Body of pancreas (tissue), 4 donors: ENCODE results near the gene ANKRD28. TPM values are rescaled to one million over a fixed set of nuclear protein-coding genes. Genes with fewer than 3 reads are reported as not detected.
A peak's percentile ranks its signal among the peaks of the same experiment; 100 is the strongest.

Source experiments
- ATAC-seq: fragments of 150-250 bp; one replicate; pipeline ENCODE4 v1.9.1; 2016
- DNase-seq, 4 donors: peaks; one replicate each; pipeline ENCODE4 v3.0.0-alpha.2; 2019
- H3K27ac ChIP-seq, 4 donors: fragments of 200-600 bp; sonication (generic); 1 replicate in 3 of 4; 2 replicates in 1 of 4; pipeline versions ENCODE4 v1.5.1 to v1.6.1; 2016 to 2019; ENCODE audit warnings: mild to moderate bottlenecking in 1 of 4, mixed read lengths in 1 of 4, moderate library complexity in 1 of 4
- H3K27me3 ChIP-seq, 2 donors: fragments of 200-600 bp; sonication (generic); one replicate each; pipeline ENCODE4 v1.6.0; 2016; ENCODE audit warnings: mild to moderate bottlenecking in 1 of 2
- H3K36me3 ChIP-seq, 2 donors: fragments of 200-600 bp; sonication (generic); replicated peaks in 1 of 2; 2 replicates each; pipeline ENCODE4 v1.5.1; 2016; ENCODE audit warnings: low read depth in 2 of 2; ENCODE audit not compliant: insufficient read depth in 1 of 2
- H3K4me1 ChIP-seq: fragments of 200-600 bp; sonication (generic); one replicate; pipeline ENCODE4 v1.6.0; 2016
- H3K4me3 ChIP-seq, 2 donors: fragments of 200-600 bp; sonication (generic); 1 replicate in 1 of 2; 2 replicates in 1 of 2; pipeline ENCODE4 v1.5.1; 2016 to 2019
- H3K9me3 ChIP-seq, 3 donors: fragments of 200-600 bp; sonication (generic); 1 replicate in 2 of 3; 2 replicates in 1 of 3; pipeline ENCODE4 v1.5.1; 2016
- POLR2A ChIP-seq, 3 donors: fragments of 450-650 bp; IDR thresholded peaks; one replicate each; pipeline ENCODE4 v1.6.1; 2016; ENCODE audit warnings: antibody characterized with exemption in 3 of 3, mild to moderate bottlenecking in 2 of 3
- WGBS, 2 donors: methylation state at CpG; one replicate each; pipeline ENCODE4 v1.1.5; 2017; 5-methylcytosine and 5-hydroxymethylcytosine counted together
- intact Hi-C: fragments of 100-400 bp; cut with DNase I; formaldehyde crosslinking; loops from one replicate; pipeline ENCODE4 v1.15.1; 2023
- total RNA-seq, 2 donors: library from RNA; depleted of rRNA; stranded (reverse); fragments of >200 nt; gene quantifications; one replicate each; pipeline ENCODE4 v1.1.0, GENCODE V29; 2016
- TF ChIP-seq, protein P1 (sequence below), 7 experiments: fragments of 450-650 bp in 4 of 7; fragments of 200-600 bp in 3 of 7; sonication (generic) in 3 of 7; IDR thresholded peaks; one replicate each; pipeline ENCODE4 v1.5.1; 2016 to 2019; ENCODE audit warnings: antibody characterized with exemption in 7 of 7

ANKRD28 gene
- total RNA-seq, 2 donors from 2014 or later = 26.7 to 37.1 TPM

DNA sequence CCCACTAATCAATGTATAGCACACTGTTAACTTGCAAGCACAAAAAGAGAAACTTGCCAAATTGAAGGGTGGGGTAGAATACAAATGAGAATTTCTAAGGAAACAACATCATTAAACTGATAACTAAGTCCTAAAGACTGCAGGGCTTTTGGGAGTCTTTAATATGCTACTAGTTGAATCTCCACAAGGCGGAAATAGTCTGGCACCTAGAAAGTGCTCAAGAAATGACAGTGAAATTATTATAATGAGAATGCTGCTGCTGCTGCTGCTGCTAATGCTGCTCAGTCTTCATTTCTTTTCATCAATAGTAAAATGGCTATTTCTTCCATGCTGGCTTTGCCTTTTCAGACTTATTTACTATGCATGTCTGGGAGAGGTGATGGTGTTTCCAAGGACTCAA is 104.4 kb downstream of the ANKRD28 start:
- TF ChIP-seq, protein P1, sequence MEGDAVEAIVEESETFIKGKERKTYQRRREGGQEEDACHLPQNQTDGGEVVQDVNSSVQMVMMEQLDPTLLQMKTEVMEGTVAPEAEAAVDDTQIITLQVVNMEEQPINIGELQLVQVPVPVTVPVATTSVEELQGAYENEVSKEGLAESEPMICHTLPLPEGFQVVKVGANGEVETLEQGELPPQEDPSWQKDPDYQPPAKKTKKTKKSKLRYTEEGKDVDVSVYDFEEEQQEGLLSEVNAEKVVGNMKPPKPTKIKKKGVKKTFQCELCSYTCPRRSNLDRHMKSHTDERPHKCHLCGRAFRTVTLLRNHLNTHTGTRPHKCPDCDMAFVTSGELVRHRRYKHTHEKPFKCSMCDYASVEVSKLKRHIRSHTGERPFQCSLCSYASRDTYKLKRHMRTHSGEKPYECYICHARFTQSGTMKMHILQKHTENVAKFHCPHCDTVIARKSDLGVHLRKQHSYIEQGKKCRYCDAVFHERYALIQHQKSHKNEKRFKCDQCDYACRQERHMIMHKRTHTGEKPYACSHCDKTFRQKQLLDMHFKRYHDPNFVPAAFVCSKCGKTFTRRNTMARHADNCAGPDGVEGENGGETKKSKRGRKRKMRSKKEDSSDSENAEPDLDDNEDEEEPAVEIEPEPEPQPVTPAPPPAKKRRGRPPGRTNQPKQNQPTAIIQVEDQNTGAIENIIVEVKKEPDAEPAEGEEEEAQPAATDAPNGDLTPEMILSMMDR (IDR thresholded peaks at IDR 0.05) = peak in 1 of 7 experiments; percentile 5
- no peak for TF ChIP-seq POLR2A (IDR thresholded peaks at IDR 0.05)
- DNase-seq (no peak), ATAC-seq (no peak)
- H3K27me3 ChIP-seq = no peaks in the 10 kb centered on the region
- no peak overlapping the region for H3K4me3 ChIP-seq
- H3K9me3 ChIP-seq = no peaks in the 10 kb centered on the region
- no peaks in the 10 kb centered on the region for H3K4me1 ChIP-seq
- no peak overlapping the region for H3K27ac ChIP-seq
- intact Hi-C loops = no loop called here
- 5 to 69% methylated on average over 1 of the region's 1 CpG for WGBS, 2 donors
- peaks cover 6 to 9% of the 10 kb centered on the region in 2 donors for H3K36me3 ChIP-seq

- no peak overlapping the region for H3K27ac ChIP-seq
- WGBS, 2 donors = 95 to 99% methylated on average over 5 of the region's 5 CpGs
- TF ChIP-seq, protein P1 (IDR thresholded peaks at IDR 0.05) = no peak
- no peak for TF ChIP-seq POLR2A (IDR thresholded peaks at IDR 0.05)
- no peaks in the 10 kb centered on the region for H3K27me3 ChIP-seq
- ATAC-seq (no peak), DNase-seq (no peak)
- intact Hi-C loops = no loop called here
- no peaks in the 10 kb centered on the region for H3K9me3 ChIP-seq
- no peaks in the 10 kb centered on the region for H3K4me1 ChIP-seq
- H3K36me3 ChIP-seq = peaks cover 6 to 9% of the 10 kb centered on the region in 2 donors
- H3K4me3 ChIP-seq = no peak overlapping the region
Observed at GRCh38 chr3:15690748-15691147, 107.0 kb downstream of the ANKRD28 start.

GRCh38 chr3:15690230-15690629 is 107.5 kb downstream of the ANKRD28 start:
- TF ChIP-seq, protein P1 (IDR thresholded peaks at IDR 0.05) = no peak
- TF ChIP-seq POLR2A (IDR thresholded peaks at IDR 0.05) = no peak
- Histone ChIP-seq H3K27ac (no peak overlapping the region), H3K4me1 (no peaks in the 10 kb centered on the region), H3K36me3 (peaks cover 6 to 11% of the 10 kb centered on the region in 2 donors), H3K27me3 (no peaks in the 10 kb centered on the region), H3K9me3 (no peaks in the 10 kb centered on the region), H3K4me3 (no peak overlapping the region)
- no peak for ATAC-seq
- intact Hi-C loops = no loop called here
- no peak for DNase-seq
- whole genome bisulfite sequencing, 2 donors = 84 to 90% methylated on average over 4 of the region's 4 CpGs

DNA sequence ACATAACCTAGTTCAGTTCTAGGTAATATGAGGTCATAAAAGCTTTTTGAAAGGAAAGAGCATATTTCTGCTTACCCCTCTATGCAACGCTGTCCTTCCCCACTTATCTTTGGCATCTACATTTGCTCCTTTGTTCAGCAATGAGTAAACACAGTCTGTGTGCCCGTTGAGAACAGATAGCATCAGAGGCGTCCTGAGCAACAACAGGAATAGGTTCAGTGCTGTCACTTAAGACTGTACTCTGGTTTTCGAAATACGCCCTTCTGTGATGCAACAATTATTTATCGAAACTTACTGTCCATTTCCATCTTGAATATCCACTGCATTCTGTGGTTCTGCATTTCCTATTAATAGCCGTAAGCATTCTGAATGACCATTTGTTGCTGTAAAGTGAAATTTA is 111.9 kb downstream of the ANKRD28 start:
- intact Hi-C loops = no loop called here
- Histone ChIP-seq H3K4me1 (no peaks in the 10 kb centered on the region), H3K36me3 (peaks cover 6 to 31% of the 10 kb centered on the region in 2 donors), H3K9me3 (no peaks in the 10 kb centered on the region), H3K27me3 (no peaks in the 10 kb centered on the region), H3K4me3 (no peak overlapping the region), H3K27ac (no peak overlapping the region)
- 64 to 76% methylated on average over 7 of the region's 7 CpGs for WGBS, 2 donors
- ATAC-seq (no peak), DNase-seq (no peak)
- TF ChIP-seq, protein P1 (IDR thresholded peaks at IDR 0.05) = no peak
- no peak for TF ChIP-seq POLR2A (IDR thresholded peaks at IDR 0.05)

GRCh38 chr3:15683253-15683652 is 114.5 kb downstream of the ANKRD28 start:
- H3K9me3 ChIP-seq = no peaks in the 10 kb centered on the region
- H3K4me3 ChIP-seq = no peak overlapping the region
- TF ChIP-seq, protein P1 (IDR thresholded peaks at IDR 0.05) = no peak
- no peak for TF ChIP-seq POLR2A (IDR thresholded peaks at IDR 0.05)
- H3K27me3 ChIP-seq = no peaks in the 10 kb centered on the region
- H3K36me3 ChIP-seq = peaks cover 0 to 25% of the 10 kb centered on the region in 2 donors
- intact Hi-C loops = no loop called here
- WGBS, 2 donors = 89 to 95% methylated on average over 1 of the region's 1 CpG
- DNase-seq = no peak
- no peak overlapping the region for H3K27ac ChIP-seq
- no peaks in the 10 kb centered on the region for H3K4me1 ChIP-seq
- no peak for ATAC-seq
